Lung microvascular endothelial cell (primary cell): ENCODE results near the gene ZNF664. TPM values are rescaled to one million over a fixed set of nuclear protein-coding genes. Genes with fewer than 3 reads are reported as not detected.
"Not testable (repeated sequence)": the region's sequence is repeated elsewhere in the genome, so short reads cannot be mapped to it uniquely, and the experiment has no call there.

Experiments
- DNase-seq, 2 donors: peaks; one replicate each; pipeline versions ENCODE4 v3.0.0 to v3.0.0-alpha.2; 2010; ENCODE audit warnings: low read depth in 2 of 2
- total RNA-seq: library from RNA; depleted of rRNA; stranded (reverse); fragments of >200 nt; gene quantifications from 2 replicates; pipeline ENCODE4 v1.2.1, GENCODE V29; 2014

Gene ZNF664
- total RNA-seq, 1 donor from 2014 or later, result 40.1 TPM

- DNase-seq, result no peak
Observed at GRCh38 chr12:123941624-123942237, 31.3 kb upstream of the ZNF664 start.

- no peak for DNase-seq
Observed at GRCh38 chr12:123942238-123942653, 30.8 kb upstream of the ZNF664 start.

- DNase-seq, result no peak
Observed at GRCh38 chr12:123942911-123943648, 29.9 kb upstream of the ZNF664 start.

GRCh38 chr12:123943816-123944215 lies 29.2 kb upstream of the ZNF664 start:
- DNase-seq, result no peak

GRCh38 chr12:123944696-123945095 lies 28.3 kb upstream of the ZNF664 start:
- DNase-seq, result no peak

- peak in 1 of 2 donors; percentile 25 for DNase-seq
Observed at GRCh38 chr12:123945287-123946151, 27.5 kb upstream of the ZNF664 start.

- DNase-seq, result no peak
Observed at GRCh38 chr12:123946152-123946515, 26.9 kb upstream of the ZNF664 start.

- DNase-seq, result not testable (repeated sequence)
Observed at GRCh38 chr12:123946516-123947505, 26.2 kb upstream of the ZNF664 start.

GRCh38 chr12:123947531-123947930 lies 25.5 kb upstream of the ZNF664 start:
- not testable (repeated sequence) for DNase-seq

GRCh38 chr12:123948401-123948795 lies 24.6 kb upstream of the ZNF664 start:
- no peak for DNase-seq

- DNase-seq, result no peak
Observed at GRCh38 chr12:123948796-123949769, 23.9 kb upstream of the ZNF664 start.

GRCh38 chr12:123949770-123950165 lies 23.2 kb upstream of the ZNF664 start:
- no peak for DNase-seq

- DNase-seq, result no peak
Observed at GRCh38 chr12:123950476-123951349, 22.3 kb upstream of the ZNF664 start.

GRCh38 chr12:123951467-123951866 lies 21.5 kb upstream of the ZNF664 start:
- DNase-seq, result no peak

GRCh38 chr12:123952037-123952436 lies 21.0 kb upstream of the ZNF664 start:
- peak in 1 of 2 donors; percentile 45 for DNase-seq

GRCh38 chr12:123954647-123955350 lies 18.2 kb upstream of the ZNF664 start:
- DNase-seq, result no peak

GRCh38 chr12:123956249-123956648 lies 16.8 kb upstream of the ZNF664 start:
- DNase-seq, result no peak

- no peak for DNase-seq
Observed at GRCh38 chr12:123957196-123957595, 15.8 kb upstream of the ZNF664 start.
